MG63 (cell line): Measurements from ENCODE around the gene NUP54. TPM values are rescaled to one million over a fixed set of nuclear protein-coding genes. Genes with fewer than 3 reads are reported as not detected.

Experiments used
- DNase-seq: peaks from one replicate; pipeline ENCODE4 v3.0.0-alpha.2; 2020
- H3K27me3 ChIP-seq: fragments of 250-450 bp; sonication (Bioruptor Pico); 2 replicates; pipeline ENCODE4 v1.5.1; 2020; ENCODE audit warnings: mild to moderate bottlenecking, moderate library complexity
- H3K36me3 ChIP-seq: fragments of 250-450 bp; sonication (Bioruptor Pico); 2 replicates; pipeline ENCODE4 v1.5.1; 2020; ENCODE audit warnings: mild to moderate bottlenecking, moderate library complexity
- H3K4me3 ChIP-seq: fragments of 250-450 bp; sonication (Bioruptor Pico); 2 replicates; pipeline ENCODE4 v1.5.1; 2020; ENCODE audit warnings: mild to moderate bottlenecking, moderate library complexity
- H3K9me3 ChIP-seq: fragments of 250-450 bp; sonication (Bioruptor Pico); 2 replicates; pipeline ENCODE4 v1.5.1; 2020; ENCODE audit warnings: mild to moderate bottlenecking, moderate library complexity
- total RNA-seq: library from RNA; depleted of rRNA; stranded (reverse); fragments of >200 nt; shearing (Covaris generic); gene quantifications from 2 replicates; pipeline ENCODE4 v1.2.3, GENCODE V29; 2014; ENCODE audit warnings: low replicate concordance; rRNA removed

NUP54 gene, protein sequence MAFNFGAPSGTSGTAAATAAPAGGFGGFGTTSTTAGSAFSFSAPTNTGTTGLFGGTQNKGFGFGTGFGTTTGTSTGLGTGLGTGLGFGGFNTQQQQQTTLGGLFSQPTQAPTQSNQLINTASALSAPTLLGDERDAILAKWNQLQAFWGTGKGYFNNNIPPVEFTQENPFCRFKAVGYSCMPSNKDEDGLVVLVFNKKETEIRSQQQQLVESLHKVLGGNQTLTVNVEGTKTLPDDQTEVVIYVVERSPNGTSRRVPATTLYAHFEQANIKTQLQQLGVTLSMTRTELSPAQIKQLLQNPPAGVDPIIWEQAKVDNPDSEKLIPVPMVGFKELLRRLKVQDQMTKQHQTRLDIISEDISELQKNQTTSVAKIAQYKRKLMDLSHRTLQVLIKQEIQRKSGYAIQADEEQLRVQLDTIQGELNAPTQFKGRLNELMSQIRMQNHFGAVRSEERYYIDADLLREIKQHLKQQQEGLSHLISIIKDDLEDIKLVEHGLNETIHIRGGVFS
- total RNA-seq = 42.1 and 50.7 TPM in 2 replicates

DNA sequence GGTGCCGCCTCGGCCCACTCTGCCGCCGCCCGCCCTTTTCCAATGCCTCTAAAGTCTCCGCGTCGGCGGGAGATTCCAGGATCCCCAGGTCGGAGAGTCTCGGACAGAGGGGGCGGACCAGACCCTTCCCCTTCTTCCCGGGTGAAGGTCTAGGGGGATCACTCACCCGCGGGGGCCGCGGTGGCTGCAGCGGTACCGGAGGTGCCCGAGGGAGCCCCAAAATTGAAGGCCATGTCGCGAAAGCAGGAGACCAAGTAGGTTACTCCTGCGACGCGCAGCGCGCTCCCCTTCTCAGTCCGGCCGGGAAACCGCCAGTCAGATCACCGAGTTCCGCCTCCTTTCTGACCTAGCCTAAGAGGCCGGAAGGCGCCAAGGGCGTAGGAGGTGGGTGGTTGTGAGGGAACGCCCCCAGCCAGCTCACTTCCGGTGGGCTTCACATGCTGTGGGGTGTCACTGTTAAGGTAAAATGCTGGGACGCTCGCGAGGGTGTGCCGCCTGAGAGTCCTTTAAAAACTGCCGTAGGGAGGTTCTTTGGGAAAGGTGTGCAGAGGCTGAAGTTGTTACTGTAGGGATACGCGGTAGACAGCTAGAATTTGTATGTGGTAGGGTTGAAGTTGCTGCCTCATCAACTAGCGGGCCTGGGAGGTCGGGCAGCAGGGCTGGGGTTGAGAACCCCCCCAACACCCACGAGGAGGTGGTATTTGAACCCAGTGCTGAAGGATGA, at the start of gene NUP54:
TSS of gene NUP54 (minus strand) at position 256 of the 724 bp plus-strand sequence. CDS start at position 233, 23 bp downstream.
- Histone ChIP-seq H3K36me3 (peaks cover 11% of the 10 kb centered on the region), H3K27me3 (no peaks in the 10 kb centered on the region)

GRCh38 chr4:76197031-76197743, 49.0 kb upstream of the NUP54 start:
- H3K4me3 ChIP-seq = no peak overlapping the region
- DNase-seq = no peak

More for the DNA sequence above, at the start of gene NUP54:
- Histone ChIP-seq H3K9me3 (no peaks in the 10 kb centered on the region), H3K4me3 (peak within 1 kb of the TSS; percentile 98)
- peak; percentile 89 for DNase-seq

DNA sequence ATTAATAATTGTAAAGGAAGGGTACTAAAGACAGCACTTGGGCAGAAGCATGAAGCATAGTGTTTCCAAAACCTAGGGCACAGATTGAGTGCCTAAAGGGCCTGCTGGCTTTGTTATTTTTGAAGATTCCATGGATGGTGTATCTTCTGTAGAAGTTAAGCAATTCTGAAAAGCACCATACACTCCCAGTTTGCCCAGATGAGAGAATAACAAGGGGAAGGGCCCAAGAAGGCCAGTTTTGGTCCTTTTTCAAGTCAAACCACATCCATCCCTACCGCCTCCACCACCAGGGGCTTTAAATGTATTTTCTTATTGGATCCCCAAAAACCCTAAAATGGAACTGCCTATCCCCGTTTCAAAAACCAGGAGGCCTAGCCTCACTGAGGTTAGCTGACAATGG, 48.2 kb upstream of the NUP54 start:
- no peak for DNase-seq
- Histone ChIP-seq H3K27me3 (no peaks in the 10 kb centered on the region), H3K9me3 (no peaks in the 10 kb centered on the region), H3K36me3 (peaks cover 25% of the 10 kb centered on the region), H3K4me3 (no peak overlapping the region)

More at GRCh38 chr4:76197031-76197743, 49.0 kb upstream of the NUP54 start:
- H3K9me3 ChIP-seq = no peaks in the 10 kb centered on the region
- no peaks in the 10 kb centered on the region for H3K27me3 ChIP-seq
- H3K36me3 ChIP-seq = peaks cover 22% of the 10 kb centered on the region

DNA sequence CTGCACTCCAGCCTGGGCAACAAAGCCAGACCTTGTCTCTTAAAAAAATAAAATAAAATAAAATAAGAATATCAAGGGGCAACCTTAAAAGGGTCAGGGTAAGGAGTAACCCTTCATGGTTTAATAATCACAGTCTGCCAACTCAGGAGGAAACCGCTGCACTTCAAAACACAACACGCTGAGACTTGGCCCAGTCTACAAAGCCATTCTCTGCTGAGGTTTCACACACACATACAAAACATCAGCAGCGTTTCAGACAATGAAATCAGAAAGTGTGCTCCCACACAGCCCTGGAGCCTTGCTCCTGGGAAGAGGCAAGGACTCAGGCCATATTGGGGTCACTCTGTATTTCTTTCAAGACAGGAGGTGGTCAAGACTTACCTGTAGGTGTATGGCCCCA, 47.1 kb upstream of the NUP54 start:
- Histone ChIP-seq H3K27me3 (no peaks in the 10 kb centered on the region), H3K36me3 (peaks cover 25% of the 10 kb centered on the region), H3K9me3 (no peaks in the 10 kb centered on the region), H3K4me3 (no peak overlapping the region)
- no peak for DNase-seq

DNA sequence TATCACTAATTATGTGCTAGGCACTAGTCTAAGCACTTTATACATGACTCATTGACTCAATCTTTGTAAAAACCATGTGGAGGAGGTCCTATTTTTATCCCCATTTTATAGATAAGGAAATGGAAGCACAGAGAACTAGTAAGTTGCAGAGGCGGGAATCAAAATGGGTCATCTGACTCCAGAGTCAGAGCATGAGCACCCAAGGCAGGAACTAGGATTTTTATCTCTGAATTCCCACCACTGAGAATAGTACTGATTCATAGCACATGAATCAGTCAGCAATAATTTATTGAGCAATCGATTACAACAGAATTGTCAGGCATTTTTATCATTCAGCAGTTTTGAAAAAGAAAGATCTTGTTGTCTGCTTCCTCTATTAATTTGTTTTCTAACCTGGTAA, 46.1 kb upstream of the NUP54 start:
- H3K9me3 ChIP-seq = no peaks in the 10 kb centered on the region
- H3K27me3 ChIP-seq = no peaks in the 10 kb centered on the region
- H3K4me3 ChIP-seq = no peak overlapping the region
- H3K36me3 ChIP-seq = peaks cover 25% of the 10 kb centered on the region
- DNase-seq = peak; percentile 41

DNA sequence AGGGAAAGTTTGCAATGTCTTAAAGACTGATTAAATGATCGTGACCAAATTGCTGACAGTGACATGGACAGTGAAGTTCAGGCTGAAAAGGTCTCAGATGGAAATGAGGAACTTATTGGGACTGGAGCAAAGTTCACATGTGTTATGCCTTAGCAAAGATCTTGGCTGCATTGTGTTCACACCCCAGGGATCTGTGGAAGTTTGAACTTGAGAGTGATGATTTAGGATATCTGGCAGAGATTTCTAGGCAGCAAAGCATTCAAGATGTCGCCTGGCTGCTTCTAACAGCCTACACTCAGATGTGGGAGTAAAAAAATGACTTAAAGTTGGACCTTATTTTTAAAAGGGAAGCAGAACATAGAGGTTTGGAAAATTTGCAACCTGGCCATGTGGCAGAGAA, 44.0 kb upstream of the NUP54 start:
- Histone ChIP-seq H3K36me3 (peaks cover 23% of the 10 kb centered on the region), H3K27me3 (no peaks in the 10 kb centered on the region), H3K9me3 (no peaks in the 10 kb centered on the region), H3K4me3 (no peak overlapping the region)
- no peak for DNase-seq

DNA sequence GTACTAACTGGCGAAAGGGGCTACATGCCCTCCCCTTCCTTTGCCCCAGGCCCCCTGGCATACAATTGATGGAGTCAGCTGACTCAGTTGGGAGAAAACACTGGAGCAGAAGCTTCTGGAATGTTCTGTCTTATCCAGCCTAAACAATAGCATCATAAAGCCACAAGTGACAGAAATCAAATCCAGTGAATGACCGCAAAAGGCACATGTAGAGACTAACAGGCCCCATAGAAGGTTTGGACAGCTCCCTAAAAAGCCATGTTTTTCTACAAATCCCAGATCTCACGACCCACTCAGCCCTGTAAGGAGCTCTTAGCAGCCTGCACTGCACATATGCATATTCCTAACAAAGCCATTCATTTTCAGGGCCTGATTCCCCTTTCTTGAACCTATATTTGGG, 40.4 kb upstream of the NUP54 start:
- Histone ChIP-seq H3K4me3 (no peak overlapping the region), H3K36me3 (peaks cover 11% of the 10 kb centered on the region), H3K9me3 (no peaks in the 10 kb centered on the region), H3K27me3 (no peaks in the 10 kb centered on the region)
- no peak for DNase-seq

GRCh38 chr4:76188149-76188548, 40.0 kb upstream of the NUP54 start:
- Histone ChIP-seq H3K9me3 (no peaks in the 10 kb centered on the region), H3K27me3 (no peaks in the 10 kb centered on the region), H3K36me3 (peaks cover 6% of the 10 kb centered on the region), H3K4me3 (no peak overlapping the region)
- DNase-seq = no peak

DNA sequence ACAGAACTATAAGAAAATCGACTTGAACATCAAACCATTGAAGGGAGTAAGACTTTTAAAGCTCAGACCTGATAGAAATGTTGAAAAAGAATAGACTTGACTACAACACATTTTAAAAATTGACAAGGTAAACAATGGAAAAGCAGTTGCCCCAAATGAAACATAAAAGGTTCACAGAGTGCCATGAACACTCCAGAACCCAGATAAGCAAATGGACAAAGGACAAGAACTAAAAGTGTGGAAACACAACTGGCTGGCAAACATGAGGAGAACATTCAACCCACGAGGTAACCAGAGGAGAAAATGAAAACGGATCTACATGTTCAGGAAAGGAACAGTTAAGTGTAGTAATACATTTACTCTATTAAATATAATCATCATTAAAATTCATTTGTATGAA, 39.0 kb upstream of the NUP54 start:
- H3K4me3 ChIP-seq = no peak overlapping the region
- no peak for DNase-seq
- peaks cover 2% of the 10 kb centered on the region for H3K36me3 ChIP-seq
- no peaks in the 10 kb centered on the region for H3K9me3 ChIP-seq
- H3K27me3 ChIP-seq = no peaks in the 10 kb centered on the region

- Histone ChIP-seq H3K27me3 (no peaks in the 10 kb centered on the region), H3K9me3 (no peaks in the 10 kb centered on the region), H3K4me3 (no peak overlapping the region), H3K36me3 (peaks cover 2% of the 10 kb centered on the region; the same call in 1 of the 2 replicates)
- no peak for DNase-seq
These were observed 34.3 kb upstream of the NUP54 start for GRCh38 chr4:76182463-76182862.

DNA sequence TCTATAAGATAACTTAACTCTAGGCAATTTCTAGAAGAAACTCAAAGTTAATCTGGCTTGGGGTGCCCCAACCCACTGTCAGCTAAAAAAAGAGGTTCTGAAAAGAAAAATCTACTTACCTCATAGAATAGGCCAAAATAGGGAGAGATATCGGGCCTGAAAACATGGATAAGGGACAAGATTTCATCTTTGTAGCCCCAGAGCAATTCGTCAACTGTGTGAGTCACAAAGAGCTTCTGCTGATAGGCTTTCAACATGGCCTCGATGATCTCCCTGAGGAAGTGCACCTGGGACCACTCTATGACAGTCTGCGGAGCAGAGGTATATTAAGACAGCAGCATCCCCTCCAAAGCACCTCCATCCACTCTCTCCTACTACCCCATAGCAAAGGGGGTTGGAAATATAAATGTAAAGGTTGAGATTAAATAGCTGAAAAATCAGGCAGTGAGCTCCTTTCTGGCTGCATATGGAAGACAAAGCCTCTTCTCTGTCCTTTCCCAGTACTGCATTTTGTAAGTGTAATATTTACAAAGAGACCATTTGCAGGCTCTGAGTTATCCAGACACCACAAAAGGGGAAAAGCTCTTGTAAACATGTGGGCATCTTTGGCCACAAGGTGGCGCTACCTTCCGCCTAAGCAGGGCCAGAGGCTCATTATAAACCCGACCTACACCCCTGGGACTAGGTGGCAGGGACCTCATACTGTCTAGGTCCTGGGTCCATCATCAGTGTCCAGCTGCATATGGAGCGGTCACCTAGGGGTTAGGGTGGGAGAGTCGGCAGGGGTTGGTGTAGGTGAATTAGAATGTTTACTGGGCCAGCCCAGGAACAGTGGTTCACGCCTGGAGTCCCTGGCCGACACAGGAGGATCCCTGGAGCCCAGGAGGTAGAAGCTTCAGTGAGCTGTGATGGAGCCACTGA, 31.5 kb upstream of the NUP54 start:
- no peak overlapping the region for H3K4me3 ChIP-seq
- H3K27me3 ChIP-seq = no peaks in the 10 kb centered on the region
- peaks cover 6% of the 10 kb centered on the region; the same call in 1 of the 2 replicates for H3K36me3 ChIP-seq
- no peaks in the 10 kb centered on the region for H3K9me3 ChIP-seq
- peak; percentile 49 for DNase-seq

DNA sequence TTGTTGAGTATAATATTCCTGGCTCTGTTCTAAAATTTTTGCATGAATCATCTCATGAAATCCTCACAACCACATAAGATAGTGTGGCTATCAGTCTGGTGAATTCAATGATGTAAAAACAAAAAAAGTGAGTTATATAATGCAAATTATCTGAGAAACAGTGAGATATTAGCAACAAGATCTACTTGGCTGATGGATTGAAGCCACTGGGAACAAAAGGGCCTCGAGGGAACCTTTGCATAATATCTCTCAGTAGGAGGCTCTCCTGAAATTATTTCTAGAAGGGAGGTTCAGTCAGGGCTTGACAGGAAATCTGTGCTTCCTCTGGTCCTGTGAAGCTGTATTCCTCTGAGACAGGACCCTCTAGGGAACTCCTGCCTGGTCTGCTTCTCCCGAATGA, 30.1 kb upstream of the NUP54 start:
- Histone ChIP-seq H3K4me3 (no peak overlapping the region), H3K27me3 (no peaks in the 10 kb centered on the region), H3K36me3 (peaks cover 6% of the 10 kb centered on the region; the same call in 1 of the 2 replicates), H3K9me3 (no peaks in the 10 kb centered on the region)
- no peak for DNase-seq

DNA sequence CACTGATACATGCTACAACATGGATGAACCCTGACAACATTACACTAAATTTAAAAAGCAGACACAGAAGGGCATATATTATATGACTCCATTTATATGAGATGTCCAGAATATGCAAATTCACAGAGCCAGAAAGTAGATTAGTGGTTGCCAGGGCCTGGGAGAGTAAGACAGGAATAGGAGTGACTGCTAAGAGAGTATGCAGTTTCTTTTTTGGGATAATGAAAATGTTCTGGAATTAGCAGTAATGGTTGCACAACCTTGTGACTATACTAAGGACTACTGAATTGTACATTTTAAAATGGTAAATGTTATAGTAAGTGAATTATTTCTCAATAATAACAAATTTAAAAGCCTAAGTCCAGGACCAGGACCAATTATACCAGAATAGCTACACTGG, 29.5 kb upstream of the NUP54 start:
- Histone ChIP-seq H3K4me3 (no peak overlapping the region), H3K9me3 (no peaks in the 10 kb centered on the region), H3K27me3 (no peaks in the 10 kb centered on the region), H3K36me3 (peaks cover 6% of the 10 kb centered on the region; the same call in 1 of the 2 replicates)
- DNase-seq = no peak

- no peak overlapping the region for H3K4me3 ChIP-seq
- DNase-seq = no peak
- no peaks in the 10 kb centered on the region for H3K27me3 ChIP-seq
- H3K36me3 ChIP-seq = peaks cover 6% of the 10 kb centered on the region; the same call in 1 of the 2 replicates
- H3K9me3 ChIP-seq = no peaks in the 10 kb centered on the region
These were observed 27.1 kb upstream of the NUP54 start for GRCh38 chr4:76175336-76175735.

DNA sequence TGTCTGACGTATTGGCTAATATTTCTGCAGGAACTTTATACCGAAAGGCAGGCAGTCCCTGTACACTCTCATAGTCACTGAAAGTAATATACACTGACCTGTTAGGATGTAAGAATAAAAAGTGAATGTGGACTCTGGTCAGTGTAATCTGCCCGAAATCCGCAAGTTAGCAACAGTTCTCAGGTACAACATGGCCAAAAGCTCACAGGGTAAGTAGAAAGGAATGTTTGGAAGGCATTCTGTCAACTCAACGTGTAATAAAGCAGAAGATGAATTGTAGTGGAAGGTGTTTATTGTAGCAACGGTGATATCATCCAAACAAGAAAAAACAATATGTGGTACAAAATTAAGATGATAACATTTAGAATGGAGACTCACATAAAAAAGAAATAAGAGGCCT, 26.0 kb upstream of the NUP54 start:
- H3K9me3 ChIP-seq = no peaks in the 10 kb centered on the region
- H3K27me3 ChIP-seq = no peaks in the 10 kb centered on the region
- H3K4me3 ChIP-seq = no peak overlapping the region
- DNase-seq = no peak
- peaks cover 8% of the 10 kb centered on the region for H3K36me3 ChIP-seq

- Histone ChIP-seq H3K9me3 (no peaks in the 10 kb centered on the region), H3K4me3 (no peak overlapping the region), H3K36me3 (peaks cover 6% of the 10 kb centered on the region), H3K27me3 (no peaks in the 10 kb centered on the region)
- DNase-seq = no peak
These were observed 20.5 kb upstream of the NUP54 start for GRCh38 chr4:76168688-76169087.
